ENCODE data around the gene CHST11.

CHST11 gene

GRCh38 chr12:104672501-104673265 is 215.9 kb downstream of the CHST11 start:
- DNase-seq (ENCODE audit: low read depth in 2 of 2) = no peak

- no peak for DNase-seq (ENCODE audit: low read depth in 2 of 2)
Measured at GRCh38 chr12:104673294-104673693, 216.5 kb downstream of the CHST11 start.

- DNase-seq (ENCODE audit: low read depth in 2 of 2) = no peak
Measured at GRCh38 chr12:104673696-104674482, 217.1 kb downstream of the CHST11 start.

- DNase-seq (ENCODE audit: low read depth in 2 of 2) = no peak
Measured at GRCh38 chr12:104676636-104677035, 219.9 kb downstream of the CHST11 start.

GRCh38 chr12:104677441-104678089 is 220.8 kb downstream of the CHST11 start:
- no peak for DNase-seq (ENCODE audit: low read depth in 2 of 2)

GRCh38 chr12:104680070-104680469 is 223.3 kb downstream of the CHST11 start:
- DNase-seq (ENCODE audit: low read depth in 2 of 2) = no peak

GRCh38 chr12:104680491-104680890 is 223.7 kb downstream of the CHST11 start:
- DNase-seq (ENCODE audit: low read depth in 2 of 2) = no peak

- DNase-seq (ENCODE audit: low read depth in 2 of 2) = no peak
Measured at GRCh38 chr12:104681012-104681690, 224.4 kb downstream of the CHST11 start.

- DNase-seq (ENCODE audit: low read depth in 2 of 2) = peak; percentile 54 to 59
Measured at GRCh38 chr12:104682790-104683279, 226.1 kb downstream of the CHST11 start.

GRCh38 chr12:104683831-104684503 is 227.2 kb downstream of the CHST11 start:
- DNase-seq (ENCODE audit: low read depth in 2 of 2) = no peak

- DNase-seq (ENCODE audit: low read depth in 2 of 2) = no peak
Measured at GRCh38 chr12:104684884-104685283, 228.1 kb downstream of the CHST11 start.

GRCh38 chr12:104685366-104685765 is 228.6 kb downstream of the CHST11 start:
- no peak for DNase-seq (ENCODE audit: low read depth in 2 of 2)

- no peak for DNase-seq (ENCODE audit: low read depth in 2 of 2)
Measured at GRCh38 chr12:104686196-104686595, 229.4 kb downstream of the CHST11 start.

- peak in 1 of 2 donors; percentile 23 for DNase-seq (ENCODE audit: low read depth in 2 of 2)
Measured at GRCh38 chr12:104687823-104688573, 231.2 kb downstream of the CHST11 start.

- no peak for DNase-seq (ENCODE audit: low read depth in 2 of 2)
Measured at GRCh38 chr12:104689635-104690034, 232.9 kb downstream of the CHST11 start.

- DNase-seq (ENCODE audit: low read depth in 2 of 2) = no peak
Measured at GRCh38 chr12:104691721-104692556, 235.2 kb downstream of the CHST11 start.

GRCh38 chr12:104692557-104693218 is 235.9 kb downstream of the CHST11 start:
- DNase-seq (ENCODE audit: low read depth in 2 of 2) = no peak

GRCh38 chr12:104693493-104693892 is 236.7 kb downstream of the CHST11 start:
- DNase-seq (ENCODE audit: low read depth in 2 of 2) = no peak

GRCh38 chr12:104694161-104694560 is 237.4 kb downstream of the CHST11 start:
- DNase-seq (ENCODE audit: low read depth in 2 of 2) = no peak
